GM21515 (cell line): Measurements from ENCODE around the gene MAP4K4.

Experiments used
- ATAC-seq: cut with Tn5 transposase; IDR thresholded peaks from one replicate; pipeline ENCODE4 v1.9.1; 2021; ENCODE audit not compliant: unreplicated experiment

Gene MAP4K4

DNA sequence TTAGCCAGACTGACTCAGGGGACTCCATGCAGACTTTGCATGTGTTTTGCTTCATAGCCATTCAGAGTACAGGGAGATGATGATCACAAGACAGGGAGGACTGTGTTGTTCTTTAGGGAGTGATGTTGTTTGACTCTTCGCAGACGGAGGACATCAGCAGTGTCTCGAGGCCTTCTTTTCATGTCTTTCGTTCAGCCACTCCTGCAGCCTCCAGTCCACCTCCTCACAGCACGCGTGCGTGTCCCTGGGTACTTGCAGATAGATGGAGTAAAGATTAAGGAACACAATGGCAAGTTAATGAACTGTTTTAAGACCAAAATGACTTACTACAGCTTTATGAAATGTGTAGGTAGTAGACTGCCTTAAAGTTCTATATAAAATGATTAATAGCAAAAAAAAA lies 114.7 kb downstream of the MAP4K4 start:
- ATAC-seq = no peak

DNA sequence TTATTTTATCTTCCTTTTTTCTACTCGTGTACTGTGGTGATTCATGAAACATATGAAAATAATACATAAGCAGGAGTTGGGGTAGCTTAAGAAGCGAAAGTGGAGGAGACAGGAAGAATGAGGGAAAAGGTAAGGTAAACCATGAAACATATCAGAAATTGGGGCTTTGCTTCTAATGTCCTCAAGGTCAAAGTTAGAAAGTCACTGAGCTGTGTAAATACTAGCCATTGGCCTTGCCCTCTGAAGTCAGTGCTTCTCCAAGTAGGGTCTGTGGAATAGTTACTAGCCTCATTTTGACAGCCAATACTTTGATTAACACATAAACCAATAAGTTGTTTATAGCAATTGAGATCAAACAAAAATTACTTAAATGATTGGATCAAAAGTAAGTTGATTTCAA lies 117.2 kb downstream of the MAP4K4 start:
- ATAC-seq = no peak

DNA sequence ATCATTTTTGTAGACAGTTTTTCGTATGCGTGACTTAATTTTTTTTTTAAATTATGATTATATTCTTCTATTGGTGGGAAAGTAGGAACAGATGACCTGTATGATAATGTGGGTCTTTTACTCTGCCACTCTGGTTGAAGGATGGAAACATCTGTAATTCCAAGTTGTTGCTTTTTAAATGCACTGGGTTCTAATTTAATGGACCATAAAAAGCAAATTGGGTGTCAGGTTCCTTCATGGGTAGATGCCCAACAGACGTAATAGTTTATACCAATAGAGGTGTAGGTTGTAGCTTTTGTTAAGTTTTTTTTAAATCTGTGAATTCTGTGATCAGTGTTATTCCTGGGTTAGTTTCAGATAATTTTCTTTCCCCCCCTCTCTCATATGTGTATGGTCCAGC lies 117.6 kb downstream of the MAP4K4 start:
- ATAC-seq = no peak

DNA sequence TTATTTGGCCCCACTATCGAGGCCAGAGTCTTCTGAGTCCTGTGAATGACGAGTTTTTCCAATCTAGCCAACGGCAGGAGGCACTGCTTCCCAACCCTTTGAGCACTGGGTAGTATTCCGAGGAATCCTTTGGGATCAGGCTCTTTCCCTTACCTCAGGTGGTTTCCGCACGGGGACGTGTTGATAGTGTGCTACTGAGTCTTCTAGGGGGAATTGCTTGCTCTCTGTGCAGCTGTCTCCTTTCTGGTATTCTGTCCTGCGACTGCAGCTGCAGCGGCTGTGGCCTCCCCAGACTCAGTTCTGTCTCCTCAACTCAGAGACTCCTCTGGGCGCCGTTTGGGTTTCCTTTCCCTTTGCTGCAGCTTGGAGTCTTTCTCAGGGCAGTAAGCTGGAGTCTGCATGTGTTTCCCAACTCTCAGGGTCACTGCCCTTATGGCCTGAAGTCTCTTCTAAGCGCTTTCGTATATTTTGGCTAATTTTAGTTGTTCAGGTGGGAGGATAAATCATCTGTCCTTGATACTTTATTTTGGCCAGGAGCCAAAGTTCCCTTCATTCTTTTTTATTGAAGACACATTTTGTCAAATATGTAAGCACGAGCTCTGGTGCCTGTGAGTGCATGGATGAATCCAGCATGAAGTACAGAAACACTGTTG lies 118.4 kb downstream of the MAP4K4 start:
- no peak for ATAC-seq

DNA sequence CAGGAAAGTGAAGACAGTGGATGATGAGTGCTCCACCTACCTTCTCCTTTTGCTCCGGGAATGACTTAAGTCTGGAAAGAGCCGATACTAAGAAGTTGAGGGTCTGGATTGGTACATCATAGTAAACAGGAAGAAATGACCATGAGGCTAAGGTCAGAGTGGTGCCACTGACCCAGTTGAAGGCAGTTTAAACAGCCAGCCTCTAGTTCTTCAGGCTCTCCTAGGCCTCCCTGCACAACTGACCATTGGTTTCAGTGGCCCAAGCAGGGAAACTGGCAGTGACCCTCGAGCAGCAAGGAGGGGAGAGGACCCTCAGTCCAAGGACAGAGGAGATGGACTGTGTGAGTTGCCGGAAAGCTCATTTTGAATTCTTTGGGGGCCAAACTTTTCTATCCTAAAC lies 119.1 kb downstream of the MAP4K4 start:
- no peak for ATAC-seq

DNA sequence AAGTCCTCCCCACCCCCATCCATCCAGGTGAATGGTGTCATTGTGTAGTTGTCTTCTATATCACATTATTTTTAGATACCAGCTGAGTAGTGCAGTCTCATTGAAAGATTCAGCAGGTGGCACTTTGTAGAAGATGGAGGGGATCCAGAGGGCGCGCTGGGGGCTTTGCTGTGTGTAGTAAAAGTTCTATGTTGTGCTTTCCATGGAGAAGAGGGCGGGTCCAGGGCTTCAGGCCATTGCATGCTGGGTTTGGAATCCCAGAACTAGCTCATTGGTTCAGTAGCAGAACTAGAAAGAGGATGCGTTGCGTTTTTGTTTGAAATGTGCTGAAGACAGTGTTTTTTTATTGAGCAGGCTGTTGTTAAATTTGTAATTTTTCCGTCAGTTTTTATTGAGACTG lies 120.0 kb downstream of the MAP4K4 start:
- no peak for ATAC-seq

DNA sequence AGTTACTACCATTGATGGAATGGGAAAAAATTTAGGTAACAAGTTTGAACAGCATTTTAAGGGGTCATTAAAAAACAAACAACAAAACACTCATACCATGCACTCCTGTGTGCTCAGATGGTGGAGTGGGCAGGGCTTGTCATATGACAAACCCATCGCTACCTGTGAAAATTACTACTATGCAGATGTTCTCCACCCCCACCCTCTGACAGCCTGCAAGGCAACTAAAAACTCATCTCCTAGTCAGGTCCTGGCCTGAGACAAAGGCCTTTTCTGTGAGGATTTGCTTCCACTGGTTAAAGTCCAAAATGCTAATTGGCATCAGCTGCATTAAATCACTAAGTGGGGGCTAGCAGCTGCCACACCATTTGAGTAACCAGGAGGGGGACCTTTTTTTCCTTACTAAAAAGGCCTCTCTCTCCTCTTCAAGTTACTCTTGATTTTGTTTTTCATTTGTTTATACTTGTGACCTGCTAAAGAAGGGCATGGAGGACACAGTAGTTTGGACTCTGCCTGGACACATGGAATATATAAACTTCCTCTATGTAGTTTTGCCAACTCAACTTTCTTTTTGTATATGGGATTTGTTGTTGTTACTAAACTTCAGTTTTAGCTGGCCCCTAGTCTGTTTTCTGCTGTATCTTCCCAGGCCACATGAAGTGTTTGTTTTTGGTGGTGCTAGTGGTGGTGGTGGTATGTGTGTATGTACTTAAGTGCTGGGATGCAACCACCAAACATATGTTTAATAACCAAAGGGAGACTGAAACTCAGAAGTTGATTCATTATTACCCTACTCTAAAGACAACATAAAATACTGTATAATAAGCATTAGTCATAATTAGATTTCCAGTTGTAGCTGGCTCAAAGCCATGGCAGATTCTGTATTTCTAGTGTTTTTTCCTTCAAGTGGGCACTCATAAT lies 121.3 kb downstream of the MAP4K4 start:
- ATAC-seq = no peak

DNA sequence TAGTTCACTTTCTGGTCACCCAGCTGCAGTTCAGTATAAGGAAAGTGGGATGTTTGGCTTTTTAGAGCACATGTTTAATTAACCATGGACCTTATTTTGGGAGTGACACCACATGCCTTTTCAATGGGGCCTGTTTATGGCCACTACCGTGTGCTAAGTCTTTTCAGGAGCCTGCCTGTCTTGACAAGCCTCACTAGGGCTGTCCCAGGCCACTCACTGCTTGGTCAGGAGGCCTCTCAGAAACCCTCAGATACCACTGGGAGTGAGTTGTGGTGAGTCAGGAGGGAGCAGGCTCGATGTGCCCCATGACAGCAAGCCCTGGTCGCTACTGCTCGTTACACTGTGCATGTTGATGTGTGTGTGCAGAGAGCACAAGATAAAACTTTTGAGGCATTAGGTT lies 123.0 kb downstream of the MAP4K4 start:
- ATAC-seq = no peak

DNA sequence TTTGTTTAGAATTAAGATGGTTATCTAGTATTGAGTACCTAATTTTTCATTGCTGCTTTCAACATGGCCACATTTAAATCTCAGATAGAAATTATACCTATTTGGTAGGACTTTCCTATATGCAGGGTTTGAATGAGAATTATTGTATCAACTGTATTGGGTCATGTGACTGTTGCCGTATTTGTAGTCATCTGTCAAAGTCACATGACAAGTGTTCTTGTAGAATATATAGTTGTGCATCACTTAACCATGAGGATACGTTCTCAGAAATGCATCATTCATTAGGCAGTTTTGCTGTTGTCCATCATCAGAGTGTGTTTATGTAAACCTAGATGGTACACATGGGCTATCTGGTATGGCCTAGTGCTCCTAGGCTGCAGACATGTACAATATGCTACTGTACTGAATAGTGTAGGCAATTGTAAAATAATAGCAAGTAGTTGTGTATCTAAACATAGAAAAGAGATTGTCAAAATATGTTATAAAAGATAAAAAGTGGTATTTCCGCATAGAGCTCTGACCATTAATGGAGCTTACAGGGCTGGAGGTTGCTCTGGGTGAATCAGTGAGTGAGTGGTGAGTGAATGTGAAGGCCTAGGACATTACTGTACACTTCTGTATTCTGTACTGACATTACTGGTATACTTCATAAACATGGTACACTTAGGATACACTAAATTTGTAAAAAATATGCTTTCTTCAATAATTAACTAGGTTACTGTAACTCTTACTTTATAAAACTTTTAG lies 123.7 kb downstream of the MAP4K4 start:
- ATAC-seq = no peak

DNA sequence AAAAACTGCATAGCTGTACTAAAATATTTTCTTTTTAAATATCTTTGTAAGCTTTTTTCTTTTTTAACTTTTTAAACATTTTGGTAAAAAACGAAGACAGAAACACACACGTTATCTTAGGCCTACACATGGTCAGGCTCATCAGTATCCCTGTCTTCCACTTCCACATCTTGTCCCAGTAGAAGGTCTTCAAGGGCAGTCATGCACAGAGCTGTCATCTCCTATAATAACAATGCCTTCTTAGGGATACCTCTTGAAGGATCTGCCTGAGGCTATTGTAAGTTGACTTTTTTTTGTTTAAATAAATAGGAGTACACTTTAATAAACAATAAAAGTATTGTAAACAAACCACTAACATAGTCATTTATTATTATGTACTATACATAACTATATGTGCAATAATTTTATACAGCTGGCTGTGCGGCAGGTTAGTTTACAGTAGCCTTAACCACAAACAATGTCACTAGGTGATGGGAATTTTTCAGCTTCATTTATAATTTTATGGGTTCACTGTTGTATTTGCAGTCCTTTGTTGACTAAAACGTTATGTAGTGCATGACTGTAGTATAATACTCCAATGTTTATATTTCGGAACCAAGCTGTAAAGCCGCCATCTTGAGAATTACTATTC lies 124.4 kb downstream of the MAP4K4 start:
- no peak for ATAC-seq

DNA sequence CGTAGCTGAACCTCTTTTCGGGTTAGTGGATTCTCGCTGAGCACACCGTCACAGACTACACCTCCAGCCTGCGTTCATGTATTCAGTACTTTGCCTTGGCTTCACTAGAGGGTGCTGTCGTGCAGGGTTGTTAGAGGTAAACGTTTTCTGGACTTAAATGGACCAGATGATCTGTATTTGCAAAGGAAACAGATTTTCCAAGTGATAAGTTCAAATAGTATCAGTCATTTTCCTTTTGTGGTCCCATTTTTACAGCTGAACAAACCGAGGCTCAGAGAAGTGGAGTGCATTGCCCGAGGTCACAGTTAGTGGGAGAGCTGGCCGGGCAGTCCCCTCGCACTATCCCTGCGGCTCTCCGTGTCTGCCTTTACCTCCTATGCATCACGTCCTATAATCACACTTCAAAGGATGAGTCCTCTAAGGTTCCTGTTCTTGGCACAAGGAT lies 125.9 kb downstream of the MAP4K4 start:
- peak; percentile 73 for ATAC-seq

DNA sequence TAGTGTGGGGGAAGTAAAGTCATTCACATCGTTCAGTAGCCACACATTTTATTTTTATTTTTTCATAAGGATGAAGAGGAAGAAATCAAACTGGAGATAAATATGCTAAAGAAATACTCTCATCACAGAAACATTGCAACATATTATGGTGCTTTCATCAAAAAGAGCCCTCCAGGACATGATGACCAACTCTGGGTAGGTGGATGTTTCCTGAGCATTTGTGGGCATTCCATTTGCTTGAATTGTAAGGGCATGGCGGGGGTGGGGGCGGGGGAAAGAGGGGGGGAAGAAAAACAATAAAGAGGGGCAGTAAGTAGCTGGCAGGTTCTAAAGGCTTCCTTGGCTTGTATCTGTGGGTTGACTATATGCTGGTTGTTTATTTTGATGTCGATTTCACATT lies 126.4 kb downstream of the MAP4K4 start:
- ATAC-seq = no peak

DNA sequence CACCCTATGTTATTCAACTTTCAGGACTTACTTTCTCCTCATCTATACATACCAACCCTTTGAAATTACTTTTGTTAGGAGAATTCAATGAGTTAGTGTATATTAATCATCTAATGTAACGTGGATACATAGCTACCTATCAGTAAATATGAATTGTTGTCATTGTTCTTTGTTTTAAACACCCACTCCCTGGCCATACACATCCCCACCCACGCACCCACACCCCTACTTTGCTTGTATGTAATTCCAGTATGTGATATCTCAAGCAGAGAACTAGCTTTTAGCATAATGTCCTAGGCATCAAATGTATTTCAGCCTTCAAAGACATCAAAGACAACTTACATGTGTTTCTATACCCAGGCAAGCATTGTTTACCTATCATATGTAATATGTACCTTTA lies 129.2 kb downstream of the MAP4K4 start:
- ATAC-seq = no peak

DNA sequence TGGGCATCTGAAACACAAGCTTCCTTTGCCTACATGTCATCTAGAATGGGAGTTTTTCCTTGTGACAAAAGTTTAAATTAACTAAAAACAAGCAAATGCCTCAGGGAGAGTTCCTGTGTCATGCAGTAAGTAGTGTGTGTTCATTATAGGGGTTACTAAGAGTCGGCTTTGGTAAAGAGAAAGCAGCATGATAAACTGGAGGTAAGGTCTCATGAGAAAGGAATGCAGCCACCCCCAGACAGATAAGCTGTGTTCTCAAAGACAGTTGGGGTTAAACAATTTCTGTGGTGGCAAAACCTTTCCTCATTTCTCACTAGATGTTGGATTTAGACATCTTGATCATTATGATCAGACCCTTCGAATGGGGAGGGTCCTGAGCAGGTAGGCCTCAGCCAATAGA lies 129.7 kb downstream of the MAP4K4 start:
- ATAC-seq = no peak

DNA sequence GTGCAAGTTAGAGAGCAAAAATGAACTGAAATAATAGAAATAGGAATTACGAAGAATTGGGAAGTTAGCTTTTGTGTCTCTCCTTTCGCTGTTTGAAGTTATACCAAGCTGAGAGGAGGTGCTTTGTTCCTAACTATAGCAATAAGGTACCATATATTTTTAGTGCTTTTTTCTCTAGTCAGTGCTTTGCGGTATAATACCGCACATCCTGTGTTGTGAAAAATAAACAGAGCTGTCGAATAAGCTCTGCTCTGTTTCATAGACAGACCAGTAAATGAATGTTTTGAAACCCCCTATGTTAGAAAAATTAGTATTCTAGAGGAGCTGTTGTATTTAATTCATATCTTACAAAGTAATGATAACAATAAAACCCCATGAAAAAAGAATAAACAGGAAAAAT lies 130.8 kb downstream of the MAP4K4 start:
- peak; percentile 44 for ATAC-seq

DNA sequence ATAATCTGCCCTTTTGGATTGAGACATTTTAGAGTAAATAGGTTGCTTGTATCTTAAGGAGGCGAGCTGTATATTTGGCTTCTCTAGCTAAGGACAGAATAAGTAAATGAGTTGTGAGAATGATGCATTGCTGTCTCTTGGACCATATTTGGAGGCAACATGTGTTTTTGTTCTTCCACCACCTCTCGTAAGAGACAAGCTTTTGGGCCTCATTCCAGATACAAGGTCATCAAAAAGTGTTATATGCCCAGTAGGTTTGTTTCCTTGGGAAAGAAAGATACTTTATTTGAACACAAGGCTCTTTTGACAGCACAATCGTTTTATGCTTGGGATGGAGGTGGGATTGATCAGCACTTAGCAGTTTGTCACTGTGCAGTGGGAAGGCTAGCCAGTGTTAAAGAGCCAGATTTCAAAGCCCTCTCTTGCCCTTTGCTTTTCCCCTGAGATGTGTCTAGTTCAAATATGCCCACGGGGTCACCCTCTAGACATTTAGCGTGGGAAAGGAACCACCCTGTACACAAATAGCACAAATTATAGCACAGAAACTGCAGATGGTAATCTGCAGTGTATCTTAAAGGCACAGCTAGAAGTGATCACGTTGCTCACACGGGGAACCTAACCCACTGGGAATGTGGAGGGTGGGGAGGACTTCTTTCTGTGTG lies 131.3 kb downstream of the MAP4K4 start:
- ATAC-seq = no peak

DNA sequence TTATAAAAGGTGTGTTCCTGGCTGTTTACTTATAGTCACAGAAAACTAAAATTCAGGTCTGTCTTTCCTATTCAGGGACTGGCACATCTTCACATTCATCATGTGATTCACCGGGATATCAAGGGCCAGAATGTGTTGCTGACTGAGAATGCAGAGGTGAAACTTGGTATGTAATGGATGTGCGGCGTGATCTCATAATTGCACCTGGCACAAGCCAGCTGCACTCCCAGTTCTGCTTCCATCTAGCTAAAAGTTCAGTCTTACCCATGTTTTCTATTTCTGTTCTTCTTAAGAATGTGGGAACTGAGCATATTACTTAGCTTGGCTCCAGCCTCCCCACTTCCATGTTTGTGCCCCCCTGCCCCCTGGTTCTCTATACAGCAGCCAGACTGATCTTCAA lies 131.9 kb downstream of the MAP4K4 start:
- ATAC-seq = no peak

DNA sequence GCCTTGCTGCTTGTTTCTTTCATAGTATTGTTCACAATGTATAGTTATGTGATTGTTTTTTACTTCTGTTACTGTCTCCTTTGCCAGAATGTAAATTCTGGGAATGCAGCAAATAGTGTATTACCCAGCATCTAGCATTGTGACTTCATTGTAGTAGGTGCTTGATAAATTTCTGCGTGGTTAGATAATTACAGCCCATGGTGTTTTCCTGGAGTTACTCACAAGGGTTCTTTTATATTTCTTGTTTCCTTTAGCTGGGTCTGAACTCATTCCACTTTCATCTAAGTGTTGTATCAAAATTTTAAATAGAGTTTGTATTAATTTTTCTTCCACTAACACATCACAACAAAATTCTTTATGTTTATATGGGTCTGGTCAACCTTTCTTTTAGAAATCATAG lies 132.6 kb downstream of the MAP4K4 start:
- ATAC-seq = no peak

DNA sequence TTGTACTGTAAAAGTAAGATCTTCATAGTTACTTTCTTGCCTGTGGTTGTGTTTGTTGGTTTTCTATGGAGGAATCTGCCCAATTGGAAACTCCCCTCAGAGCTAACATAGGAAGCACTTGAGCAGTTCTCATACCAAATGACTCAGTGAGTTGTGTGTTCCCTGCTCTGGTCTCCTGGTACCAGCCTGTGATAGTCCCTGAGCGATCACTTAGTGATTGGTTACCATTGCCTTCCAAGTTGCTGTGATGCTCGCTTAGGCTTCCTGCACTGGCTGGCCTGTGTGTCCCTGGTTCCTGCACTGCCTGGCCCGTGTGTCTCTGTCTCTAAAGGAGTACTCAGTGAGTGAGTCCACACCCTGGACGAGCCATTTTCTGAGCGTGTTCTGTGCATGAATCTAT lies 133.0 kb downstream of the MAP4K4 start:
- ATAC-seq = no peak

DNA sequence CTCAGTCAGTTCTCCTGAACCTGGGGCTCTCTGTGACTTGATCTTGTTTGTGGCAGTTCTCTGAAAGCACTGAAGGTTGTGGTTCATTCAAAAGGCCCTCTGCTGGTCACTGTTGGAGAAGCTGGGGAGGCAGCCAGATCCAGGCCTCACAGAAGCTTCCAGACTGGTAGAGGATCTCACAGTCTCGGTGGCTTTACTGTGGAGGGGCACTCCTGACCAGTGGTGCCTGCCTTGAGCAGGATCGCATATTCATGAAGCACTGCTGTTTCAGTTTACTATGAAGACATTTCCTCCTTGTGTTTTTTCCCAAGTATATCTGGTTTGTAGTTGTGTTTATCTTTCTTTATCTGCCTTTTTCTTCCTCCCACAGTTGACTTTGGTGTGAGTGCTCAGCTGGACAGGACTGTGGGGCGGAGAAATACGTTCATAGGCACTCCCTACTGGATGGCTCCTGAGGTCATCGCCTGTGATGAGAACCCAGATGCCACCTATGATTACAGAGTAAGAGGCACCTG lies 133.9 kb downstream of the MAP4K4 start:
- no peak for ATAC-seq

DNA sequence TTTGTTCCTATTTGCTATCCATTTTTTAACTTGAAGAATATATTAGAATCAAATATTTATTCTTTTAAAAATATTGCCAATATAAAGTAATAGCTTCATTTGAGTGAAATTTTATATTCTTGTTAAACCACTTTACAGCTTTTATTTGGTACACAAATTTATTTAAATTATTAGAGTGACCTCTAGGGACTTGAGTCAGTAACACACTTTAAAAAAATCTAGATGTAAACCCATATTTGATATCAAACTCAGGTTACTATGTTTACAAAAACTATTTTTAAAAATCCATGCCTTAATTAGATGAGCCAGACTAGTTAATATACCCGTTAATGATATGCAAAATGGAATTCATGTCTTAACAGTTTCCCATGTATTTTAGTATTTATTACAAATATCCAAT lies 134.6 kb downstream of the MAP4K4 start:
- ATAC-seq = no peak
